ENCODE data around the gene FLCN.
"Not testable (repeated sequence)": the region's sequence is repeated elsewhere in the genome, so short reads cannot be mapped to it uniquely, and the experiment has no call there.

The FLCN gene

DNA sequence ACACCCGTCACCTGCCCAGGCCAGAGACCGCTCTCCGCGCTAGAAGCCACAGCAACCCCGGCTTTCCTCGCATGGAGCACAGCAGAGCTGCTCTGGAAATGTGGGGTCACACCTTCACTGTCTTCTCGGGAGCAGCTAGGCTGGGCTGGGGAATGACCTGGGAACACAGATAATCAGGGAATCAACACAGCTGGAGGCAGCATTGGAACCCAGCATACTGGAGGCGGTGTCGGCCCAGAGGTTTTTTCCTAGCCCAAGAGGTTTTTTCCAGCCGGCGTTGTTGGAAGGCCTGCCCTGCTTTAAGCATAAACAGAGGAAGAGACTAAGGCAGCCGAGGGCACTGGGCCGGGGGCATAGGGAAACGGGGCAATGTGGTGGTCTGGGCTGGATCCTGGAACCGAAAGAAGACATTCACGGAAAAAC lies 30.0 kb downstream of the FLCN start:
- DNase-seq (ENCODE audit: low spot score) = no peak

DNA sequence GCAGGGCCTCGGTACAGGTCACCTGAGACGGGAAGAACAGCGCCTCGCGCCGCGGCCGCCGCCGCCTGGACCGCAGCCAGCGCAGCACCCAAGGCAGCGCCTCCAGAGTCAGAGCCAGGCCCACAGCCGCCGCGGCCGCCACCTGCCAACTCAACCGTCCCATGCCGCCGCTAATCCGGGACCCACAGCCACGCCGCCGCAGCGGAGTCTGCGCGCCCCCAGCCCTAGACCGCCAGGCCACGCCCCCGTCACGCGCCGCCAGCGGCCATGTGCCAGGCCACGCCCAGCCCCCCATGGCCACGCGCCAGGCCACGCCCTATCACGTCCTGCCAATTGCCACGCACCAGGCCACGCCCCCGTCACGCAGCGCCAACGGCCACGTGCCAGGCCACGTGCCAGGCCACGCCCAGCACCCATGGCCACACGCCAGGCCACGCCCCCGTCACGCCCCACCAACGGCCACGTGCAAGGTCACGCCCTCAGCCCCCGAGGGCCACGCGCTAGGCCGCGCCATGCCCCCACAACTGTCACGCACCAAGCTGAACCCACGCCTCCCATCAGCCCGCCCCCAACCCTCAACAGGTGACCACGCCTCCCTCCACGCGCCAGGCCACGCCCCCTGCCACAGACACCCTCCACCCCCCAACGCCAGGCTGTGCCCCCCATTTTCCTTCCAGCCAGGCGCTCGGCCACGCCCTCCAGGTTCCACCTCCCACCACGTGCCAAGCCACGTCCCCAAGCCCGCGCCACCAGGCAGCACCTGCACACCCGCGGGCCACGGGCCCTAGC lies 30.6 kb downstream of the FLCN start, which contains the start of gene PLD6:
Gene PLD6, minus strand, starts transcription at position 210 of the 789 bp plus-strand sequence. Its CDS starts 47 bp downstream, at position 163.
- DNase-seq (ENCODE audit: low spot score) = peak; percentile 85

DNA sequence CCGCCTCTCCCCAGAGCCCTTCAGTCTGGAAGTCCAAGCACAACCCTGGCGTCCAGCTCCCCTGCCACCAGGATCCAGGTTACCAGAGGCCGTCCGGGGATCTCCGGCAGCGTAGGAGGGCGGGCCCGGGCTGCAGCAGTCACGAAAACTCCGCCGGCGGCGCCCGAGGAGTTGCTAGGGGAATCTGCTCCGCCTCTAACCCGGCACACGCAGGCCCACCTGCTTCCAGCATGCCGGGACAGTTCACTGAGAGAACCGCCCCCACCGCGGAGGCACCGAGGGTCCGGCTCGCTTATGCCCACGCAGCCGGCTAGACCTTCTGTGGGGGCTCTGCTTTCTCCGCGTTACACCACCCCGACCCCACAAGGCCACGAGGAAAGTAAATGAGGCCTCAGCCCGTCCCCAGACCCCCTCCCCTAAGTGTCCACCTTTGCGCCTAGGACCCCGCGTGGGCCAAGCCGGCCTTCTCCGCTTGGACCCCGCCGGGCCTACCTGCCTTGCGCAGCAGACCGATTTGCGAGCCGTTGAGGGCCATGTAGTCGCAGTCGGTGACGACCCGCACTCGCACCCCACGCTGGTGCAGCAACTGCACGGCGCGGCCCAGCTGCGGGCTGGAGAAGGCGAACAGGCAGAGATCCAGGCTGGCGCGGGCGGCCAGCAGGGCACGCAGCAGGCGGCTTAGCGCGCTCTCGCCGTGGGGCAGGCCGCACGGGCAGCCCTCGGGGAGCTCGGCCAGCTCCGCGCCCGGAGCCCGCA lies 31.4 kb downstream of the FLCN start:
- peak; percentile 75 for DNase-seq (ENCODE audit: low spot score)

DNA sequence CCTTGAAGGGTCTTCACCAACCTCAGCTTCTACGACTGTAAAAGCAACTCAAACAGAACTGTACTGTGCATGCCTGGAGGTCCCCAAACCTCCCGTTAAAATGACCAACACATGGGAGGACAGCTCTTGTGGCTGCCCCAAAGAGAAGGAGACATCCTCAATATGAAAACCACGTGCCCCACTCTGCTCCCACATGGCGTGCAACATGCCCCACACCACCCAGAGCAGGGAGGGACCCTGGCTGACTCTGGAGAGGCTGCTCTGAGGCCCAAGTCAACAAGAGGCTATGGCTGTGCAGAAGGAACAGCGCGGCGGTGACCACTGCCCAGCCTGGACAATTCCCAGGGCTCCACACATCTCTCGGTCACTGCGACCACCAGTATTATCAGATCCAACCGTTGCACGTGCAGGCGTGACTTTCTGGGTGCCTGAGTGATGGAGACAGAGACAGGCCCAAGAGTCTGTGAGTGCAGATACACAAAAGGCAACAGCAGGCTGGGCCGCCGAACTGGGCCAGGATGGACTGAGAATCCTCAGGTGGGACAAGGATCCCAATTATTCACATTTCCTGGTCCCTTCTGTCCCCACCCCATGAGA lies 32.2 kb downstream of the FLCN start:
- DNase-seq (ENCODE audit: low spot score) = no peak

DNA sequence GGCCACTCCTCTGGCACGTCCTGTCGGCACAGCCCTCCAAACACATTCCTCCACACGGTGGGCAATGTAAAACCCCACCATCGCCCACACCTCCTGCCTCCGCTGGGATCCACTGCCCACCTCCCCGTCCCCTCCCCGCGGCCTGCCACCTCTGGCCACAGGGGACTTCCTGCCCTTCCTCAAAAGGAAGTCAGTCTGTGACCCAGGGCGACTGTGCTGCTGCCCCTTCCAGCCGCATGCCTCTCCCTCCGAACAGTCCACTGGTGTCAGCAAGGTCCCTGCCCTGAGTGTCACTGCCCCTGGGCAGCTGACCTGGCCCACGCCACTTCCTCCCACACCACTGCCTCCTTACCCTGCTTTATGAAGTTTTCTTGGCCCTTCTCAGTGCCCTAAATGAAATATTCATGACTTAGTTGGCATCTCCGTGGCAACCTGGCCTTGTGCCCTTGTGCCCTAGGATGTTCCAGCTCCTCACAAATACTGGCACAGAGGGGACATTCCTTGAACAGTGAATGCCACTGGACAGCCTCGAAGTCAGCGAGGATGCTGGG lies 32.9 kb downstream of the FLCN start:
- no peak for DNase-seq (ENCODE audit: low spot score)

DNA sequence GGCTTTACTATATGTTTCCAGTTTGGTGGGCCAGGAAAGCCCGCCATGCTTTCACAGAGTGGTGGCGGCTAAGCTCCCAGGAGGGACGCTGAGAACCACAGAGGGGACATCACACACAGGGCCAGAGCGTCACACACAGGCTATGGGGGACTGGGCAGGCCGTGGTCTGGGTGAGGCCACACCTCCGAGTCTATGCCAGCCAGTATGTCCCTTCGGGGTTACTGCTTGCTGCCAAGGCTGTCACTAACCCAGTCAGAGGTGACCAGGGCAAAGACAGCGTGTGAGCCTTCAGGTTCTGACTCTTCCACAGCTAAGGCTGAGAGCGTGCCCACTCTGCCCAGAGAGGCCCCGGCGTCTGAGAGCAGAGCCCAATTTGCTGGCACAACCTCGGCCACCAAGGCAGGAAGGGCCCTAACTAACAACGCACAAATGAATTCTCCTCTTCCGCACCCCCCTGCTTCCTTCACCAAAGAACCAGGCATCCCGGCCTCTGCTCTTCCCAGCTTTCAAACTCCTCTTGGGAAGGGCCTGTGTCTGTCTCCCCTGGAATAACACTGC lies 33.7 kb downstream of the FLCN start:
- no peak for DNase-seq (ENCODE audit: low spot score)

DNA sequence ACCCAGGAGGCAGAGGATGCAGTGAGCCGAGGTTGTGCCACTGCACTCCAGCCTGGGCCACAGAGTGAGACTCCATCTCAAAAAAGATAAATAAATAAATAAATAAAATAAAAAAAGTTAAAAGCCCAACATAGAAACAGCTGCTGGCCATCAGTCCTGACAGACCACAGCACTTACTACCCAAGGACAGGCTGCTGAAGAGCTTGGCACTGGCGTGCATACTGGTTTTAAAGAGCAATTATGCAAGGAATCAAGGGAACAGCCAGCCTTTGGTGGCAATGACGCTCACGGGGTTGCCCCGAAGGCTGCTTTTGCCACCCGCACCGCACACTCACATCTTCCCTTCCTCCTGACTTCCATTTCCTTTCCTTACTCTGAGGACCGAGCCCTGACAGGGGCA lies 35.1 kb downstream of the FLCN start:
- no peak for DNase-seq (ENCODE audit: low spot score)

DNA sequence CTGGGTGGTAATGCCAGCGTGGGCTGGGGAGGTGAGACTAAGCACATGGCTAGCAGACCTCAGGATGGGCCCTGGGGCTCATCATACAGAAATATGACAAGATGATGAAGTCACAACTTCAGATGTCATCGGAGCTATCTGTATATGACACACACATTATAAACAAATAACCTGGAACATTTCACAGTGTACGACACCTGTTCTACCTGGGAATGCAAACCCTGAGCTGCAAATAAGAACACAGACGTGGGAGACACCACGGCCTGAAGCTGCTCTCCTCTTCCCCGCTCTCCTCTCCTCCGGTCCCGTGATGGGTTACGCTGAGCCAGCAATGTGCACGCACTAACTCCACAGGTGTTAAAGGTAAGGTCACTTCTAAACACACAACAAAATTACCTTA lies 35.7 kb downstream of the FLCN start:
- DNase-seq (ENCODE audit: low spot score) = no peak

DNA sequence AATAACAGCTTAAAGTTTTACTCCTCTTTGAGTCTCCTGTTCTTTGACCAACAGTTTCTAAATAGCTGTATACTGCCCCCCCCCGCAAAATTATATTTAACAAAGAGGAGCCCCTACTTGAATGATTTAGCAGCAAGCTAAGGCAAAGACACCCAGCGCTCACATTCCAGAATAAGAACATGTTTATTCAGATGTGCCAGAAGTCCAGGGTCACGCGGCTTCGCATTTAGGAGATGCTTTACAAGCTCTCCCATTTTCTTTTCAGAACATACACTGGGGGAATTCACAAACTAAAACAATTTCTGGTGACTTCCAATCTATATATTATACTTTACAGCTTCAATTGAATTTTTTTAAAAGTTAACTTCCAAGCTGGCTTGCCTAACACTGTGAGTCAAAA lies 36.1 kb downstream of the FLCN start:
- no peak for DNase-seq (ENCODE audit: low spot score)

DNA sequence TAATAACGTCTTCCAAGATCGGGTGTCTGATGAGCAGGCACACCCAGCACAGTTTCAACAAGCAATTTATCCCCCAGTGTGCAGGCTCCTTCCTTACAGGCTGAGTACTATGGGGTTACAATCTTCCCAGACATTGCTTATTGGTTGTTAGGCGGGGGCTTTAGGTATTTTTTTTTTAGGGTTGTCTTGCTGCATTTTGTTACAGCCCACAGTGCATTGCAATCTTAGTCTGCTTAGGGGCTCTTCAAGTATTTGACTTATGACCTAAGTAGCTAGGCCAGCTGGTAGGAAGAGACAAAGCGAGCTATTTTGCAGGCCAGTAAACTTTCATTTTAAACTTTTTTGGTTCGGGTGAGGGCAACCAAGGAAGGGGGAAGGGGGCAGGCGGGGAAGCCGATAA lies 36.7 kb downstream of the FLCN start:
- no peak for DNase-seq (ENCODE audit: low spot score)

DNA sequence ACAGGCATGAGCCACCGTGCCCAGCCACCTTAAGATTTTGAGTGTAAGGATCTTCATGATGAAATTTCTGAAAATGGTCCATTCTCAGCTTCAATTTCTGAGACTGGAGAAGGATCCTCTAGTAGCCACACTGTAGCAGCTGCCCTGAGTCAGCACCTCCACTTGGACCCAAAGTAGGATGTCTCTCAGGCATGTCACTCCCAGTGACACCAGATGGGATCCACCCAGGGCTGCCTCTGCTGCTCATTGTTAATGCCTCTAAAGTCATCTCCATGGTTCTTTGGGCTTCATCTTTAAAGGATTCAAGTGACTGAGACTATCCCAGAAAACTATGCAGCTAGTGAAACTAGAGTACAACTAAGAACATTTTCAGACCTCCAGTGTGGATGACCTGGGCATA lies 38.7 kb downstream of the FLCN start:
- no peak for DNase-seq (ENCODE audit: low spot score)

DNA sequence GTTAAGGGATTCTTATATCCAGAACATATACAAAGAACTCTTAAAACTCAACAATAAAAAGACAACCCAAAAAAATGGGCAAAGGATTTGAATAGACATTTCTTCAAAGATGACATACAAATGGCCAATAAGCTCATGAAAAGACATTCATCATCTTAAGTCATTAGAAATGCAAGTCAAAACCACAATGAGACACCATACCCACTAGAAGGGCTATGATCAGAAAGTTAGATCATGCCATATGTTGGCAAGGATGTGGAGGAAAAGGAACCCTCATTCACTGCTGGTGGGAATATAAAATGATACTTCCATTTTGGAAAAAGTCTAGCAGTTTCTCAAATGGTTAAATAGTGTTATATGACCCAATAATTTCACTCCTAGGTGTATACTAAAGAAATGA lies 40.2 kb downstream of the FLCN start:
- peak; percentile 28 for DNase-seq (ENCODE audit: low spot score)

DNA sequence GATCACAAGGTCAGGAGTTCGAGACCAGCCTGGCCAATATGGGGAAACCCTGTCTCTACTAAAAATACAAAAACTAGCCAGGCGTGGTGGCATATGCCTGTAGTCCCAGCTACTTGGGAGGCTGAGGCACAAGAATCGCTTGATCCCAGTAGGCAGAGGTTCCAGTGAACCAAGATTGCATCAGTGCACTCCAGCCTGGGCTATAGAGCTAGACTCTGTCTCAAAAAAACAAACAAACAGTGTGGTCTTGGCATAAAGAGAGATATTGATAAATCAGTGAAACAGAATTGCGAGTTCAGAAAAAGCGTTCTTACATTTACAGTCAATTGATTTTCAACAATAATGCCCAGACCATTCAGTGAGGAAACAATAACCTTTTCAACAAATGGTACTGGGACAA lies 41.5 kb downstream of the FLCN start:
- DNase-seq (ENCODE audit: low spot score) = not testable (repeated sequence)

DNA sequence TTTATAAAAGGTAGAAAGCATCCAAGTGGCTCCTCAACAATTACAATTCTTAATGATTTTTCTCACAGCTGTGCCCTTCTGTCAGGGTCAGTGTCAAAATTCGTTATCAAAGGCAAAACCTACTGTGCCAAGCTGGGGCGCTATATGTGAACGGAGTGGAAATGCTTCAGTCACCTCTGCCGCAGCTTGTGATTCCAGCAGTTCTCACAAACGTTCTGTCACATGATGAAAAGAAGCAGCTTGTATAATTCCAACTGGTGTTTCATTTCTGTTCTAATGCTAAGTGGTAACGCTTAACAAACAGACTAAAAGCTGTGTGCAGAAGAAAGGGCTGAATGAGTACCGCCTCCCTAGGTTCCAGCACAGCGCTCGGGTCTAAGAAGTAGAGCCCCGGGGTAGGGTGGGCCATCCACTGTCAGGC lies 45.0 kb downstream of the FLCN start:
- DNase-seq (ENCODE audit: low spot score) = no peak

DNA sequence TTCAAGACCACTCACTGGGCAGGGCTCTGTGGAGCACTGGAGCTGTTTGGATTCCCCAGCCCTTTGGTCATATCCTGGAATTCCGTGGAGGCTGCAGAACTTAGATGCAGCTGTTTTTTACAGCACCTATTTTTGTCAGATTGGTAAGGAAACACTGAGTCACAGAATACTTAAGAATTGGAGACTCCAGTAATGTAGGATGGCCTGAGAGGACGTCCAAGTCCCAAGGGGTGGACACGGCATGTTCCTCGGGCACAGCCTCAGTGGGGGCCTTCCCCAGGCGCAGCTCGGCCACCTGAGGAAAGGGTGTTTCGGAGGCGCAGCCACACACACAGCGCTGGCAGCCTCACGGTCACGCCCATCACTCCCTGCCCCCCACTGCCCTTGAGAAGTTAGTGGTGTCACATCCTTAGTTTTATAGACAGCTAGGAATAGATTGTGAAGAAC lies 45.6 kb downstream of the FLCN start:
- peak; percentile 60 for DNase-seq (ENCODE audit: low spot score)

DNA sequence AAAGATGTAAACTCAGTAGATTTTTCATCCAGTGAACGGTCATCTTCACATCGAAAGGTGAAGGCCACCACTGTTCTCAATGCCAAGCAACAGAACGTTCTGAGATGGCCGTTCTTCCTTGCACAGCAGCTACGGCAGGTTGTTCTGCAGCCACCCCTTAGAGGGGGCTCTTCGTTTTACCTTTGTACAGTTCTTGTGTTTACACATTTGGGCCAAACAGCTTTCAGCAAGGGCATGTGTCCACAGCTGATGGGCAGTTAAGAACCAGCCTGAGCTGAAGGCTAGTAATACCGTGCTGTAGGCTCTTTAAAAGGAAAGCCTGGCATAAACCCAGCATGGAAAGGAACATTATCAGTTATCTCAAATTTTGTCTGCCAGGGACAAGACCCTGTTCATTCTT lies 46.8 kb downstream of the FLCN start:
- no peak for DNase-seq (ENCODE audit: low spot score)

DNA sequence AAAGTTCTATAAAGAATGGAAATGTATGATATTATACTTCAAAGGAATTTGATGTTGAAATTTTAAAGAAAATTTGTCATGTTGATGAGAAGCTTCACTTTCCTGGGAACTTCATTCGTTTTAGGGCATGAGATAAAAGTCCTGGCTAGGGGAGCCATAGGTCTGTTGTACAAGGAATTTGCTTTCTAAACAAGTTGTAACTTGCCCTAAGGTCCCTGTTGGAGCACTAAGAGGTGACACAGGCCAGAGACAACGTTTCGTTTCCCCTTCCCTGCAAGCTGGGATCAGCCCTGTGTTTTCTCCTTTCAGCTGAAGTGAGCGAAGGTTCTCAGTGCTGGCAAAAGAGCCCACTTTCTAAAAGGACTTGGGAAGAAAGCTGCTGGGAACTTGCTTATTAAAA lies 47.4 kb downstream of the FLCN start:
- no peak for DNase-seq (ENCODE audit: low spot score)

DNA sequence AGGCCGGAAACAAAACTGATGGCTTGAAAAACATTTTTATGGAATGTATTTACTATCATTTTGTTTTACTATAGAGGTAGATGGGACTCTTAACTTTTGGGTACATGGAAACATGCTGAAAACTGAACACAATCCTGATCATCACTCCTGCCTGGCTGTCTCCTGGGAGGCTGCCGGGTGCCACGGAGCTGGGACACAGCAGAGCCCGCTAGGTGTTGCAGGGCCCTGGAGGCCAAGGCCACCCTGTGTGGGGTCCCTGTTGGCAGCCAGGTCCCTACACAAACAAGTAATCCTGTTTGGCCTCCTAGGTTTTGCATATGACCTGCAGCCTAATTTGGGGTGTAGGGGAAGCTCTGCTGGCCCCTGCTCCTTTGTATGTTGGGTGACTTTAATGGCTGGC lies 48.4 kb downstream of the FLCN start:
- no peak for DNase-seq (ENCODE audit: low spot score)

DNA sequence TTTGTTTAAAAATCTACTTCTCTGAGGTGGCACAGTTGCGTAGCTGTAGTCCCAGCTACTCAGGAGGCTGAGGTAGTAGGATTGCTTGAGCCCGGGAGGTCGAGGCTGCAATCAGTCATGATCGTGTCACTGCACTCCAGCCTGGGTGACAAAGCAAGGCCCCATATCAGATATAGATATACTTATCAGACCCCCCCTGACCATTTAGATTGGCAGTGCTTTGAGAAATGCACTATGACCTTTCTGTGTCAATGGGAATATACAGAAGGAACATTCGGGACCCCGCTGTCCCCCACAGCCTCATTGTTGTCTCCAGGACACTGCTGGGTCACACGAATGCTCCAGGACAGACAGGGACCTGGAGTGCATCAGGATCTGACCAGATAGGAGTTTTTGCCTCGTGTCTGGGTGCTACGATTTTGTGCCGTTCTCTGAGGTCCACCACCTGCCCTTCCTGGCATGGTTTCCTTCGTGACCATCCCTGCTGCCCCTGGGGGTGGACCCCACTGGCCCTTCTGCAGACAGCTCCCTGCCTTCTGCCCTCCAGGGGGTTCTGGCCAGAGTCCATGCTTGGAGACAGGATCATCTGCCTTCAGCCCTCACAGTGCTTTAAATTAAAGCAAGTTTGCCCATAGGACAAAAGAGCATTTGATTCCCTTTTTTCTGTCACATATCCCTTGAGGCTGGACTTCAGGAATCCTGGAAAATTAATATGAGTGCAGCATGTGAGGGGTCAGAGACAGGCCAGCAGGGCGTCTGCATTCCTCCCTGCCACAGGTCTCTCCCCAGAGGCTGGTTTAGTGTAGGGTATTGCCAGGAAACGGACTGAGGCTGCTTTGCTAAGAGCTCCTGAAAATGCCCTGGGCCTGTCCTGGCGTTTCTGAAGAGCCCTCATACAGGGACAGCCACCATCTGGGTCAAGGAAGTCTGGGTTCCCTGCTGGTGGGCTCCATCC lies 50.1 kb downstream of the FLCN start:
- no peak for DNase-seq (ENCODE audit: low spot score)

DNA sequence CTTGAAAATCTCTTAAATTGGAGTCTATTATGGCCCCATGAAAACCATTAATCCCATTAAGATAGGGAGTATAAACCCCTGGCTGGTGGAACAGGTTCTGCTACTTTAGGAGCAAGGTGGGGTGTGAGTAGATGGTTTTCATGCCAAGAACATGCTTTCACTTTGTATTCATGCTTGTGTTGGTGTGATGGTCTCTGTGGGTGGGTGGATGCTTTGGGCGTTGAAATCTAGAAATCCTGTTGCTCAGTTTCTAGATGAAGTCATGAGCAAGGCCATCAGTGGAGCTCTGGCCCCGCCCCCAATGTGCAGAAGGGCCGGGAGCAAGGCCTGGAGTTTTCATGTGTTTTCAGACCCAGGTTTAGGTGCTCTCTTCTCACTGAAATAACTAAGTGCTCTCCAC lies 50.9 kb downstream of the FLCN start:
- no peak for DNase-seq (ENCODE audit: low spot score)

Data from kidney tubule cell (primary cell).